NT2/D1 (cell line): ENCODE results near the gene SLC30A7.
"Not testable (repeated sequence)": the region's sequence is repeated elsewhere in the genome, so short reads cannot be mapped to it uniquely, and the experiment has no call there.

Experiments
- DNase-seq: peaks from one replicate; pipeline ENCODE4 v3.0.0-alpha.2; 2011; ENCODE audit warnings: low read depth, low spot score
- H3K27me3 ChIP-seq: 2 replicates; pipeline ENCODE4 v1.6.0; 2011; ENCODE audit warnings: mild to moderate bottlenecking; ENCODE audit not compliant: insufficient read length, insufficient read depth
- H3K36me3 ChIP-seq: 2 replicates; pipeline ENCODE4 v1.6.1; 2011; ENCODE audit warnings: mild to moderate bottlenecking, low read length, mixed read lengths; ENCODE audit not compliant: insufficient read depth, insufficient read length
- H3K4me1 ChIP-seq: 2 replicates; pipeline ENCODE4 v1.5.1; 2011; ENCODE audit not compliant: insufficient read depth, insufficient read length
- H3K4me3 ChIP-seq: 2 replicates; pipeline ENCODE4 v1.5.1; 2011; ENCODE audit warnings: low read depth; ENCODE audit not compliant: insufficient read length
- H3K9ac ChIP-seq: 2 replicates; pipeline ENCODE4 v1.6.0; 2011; ENCODE audit warnings: low read depth; ENCODE audit not compliant: insufficient read length
- H3K9me3 ChIP-seq: 2 replicates; pipeline ENCODE4 v1.5.1; 2011; ENCODE audit warnings: mild to moderate bottlenecking, low read length; ENCODE audit not compliant: insufficient read depth
- SUZ12 ChIP-seq: IDR thresholded peaks from 2 replicates; pipeline ENCODE4 v1.6.1; 2011; ENCODE audit not compliant: insufficient read length, insufficient read depth; ENCODE audit errors: extremely low read depth
- YY1 ChIP-seq: IDR thresholded peaks from 2 replicates; pipeline ENCODE4 v1.6.1; 2011; ENCODE audit not compliant: insufficient read length, insufficient read depth
- ZNF274 ChIP-seq: IDR thresholded peaks from 2 replicates; pipeline ENCODE4 v1.6.1; 2011; ENCODE audit warnings: mild to moderate bottlenecking, low read depth, low read length

The SLC30A7 gene

DNA sequence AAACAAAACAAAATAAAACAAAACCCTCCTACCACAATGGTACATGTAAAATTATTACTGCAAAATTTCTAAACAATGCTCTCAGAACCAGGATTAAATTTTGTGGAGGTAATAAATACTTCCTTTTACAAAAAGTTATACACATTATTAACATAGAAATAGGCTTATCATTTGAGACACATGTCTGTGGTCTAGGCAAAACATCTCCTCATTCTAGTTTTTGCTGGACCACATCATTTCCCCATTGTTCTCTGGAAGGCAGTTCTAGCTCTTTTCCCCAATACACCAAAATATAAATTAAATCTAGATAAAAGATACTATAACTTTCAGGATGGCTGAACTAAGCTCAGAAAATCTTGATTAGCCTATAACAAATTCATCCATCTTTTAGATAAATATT, 19.6 kb upstream of the SLC30A7 start:
- H3K36me3 ChIP-seq = peaks cover 16% of the 10 kb centered on the region
- H3K4me3 ChIP-seq = no peak overlapping the region
- TF ChIP-seq YY1 = no peak
- no peak for TF ChIP-seq ZNF274
- no peak for TF ChIP-seq SUZ12
- H3K9me3 ChIP-seq = no peaks in the 10 kb centered on the region
- no peaks in the 10 kb centered on the region for H3K27me3 ChIP-seq
- no peak overlapping the region for H3K9ac ChIP-seq
- no peaks in the 10 kb centered on the region for H3K4me1 ChIP-seq
- no peak for DNase-seq

DNA sequence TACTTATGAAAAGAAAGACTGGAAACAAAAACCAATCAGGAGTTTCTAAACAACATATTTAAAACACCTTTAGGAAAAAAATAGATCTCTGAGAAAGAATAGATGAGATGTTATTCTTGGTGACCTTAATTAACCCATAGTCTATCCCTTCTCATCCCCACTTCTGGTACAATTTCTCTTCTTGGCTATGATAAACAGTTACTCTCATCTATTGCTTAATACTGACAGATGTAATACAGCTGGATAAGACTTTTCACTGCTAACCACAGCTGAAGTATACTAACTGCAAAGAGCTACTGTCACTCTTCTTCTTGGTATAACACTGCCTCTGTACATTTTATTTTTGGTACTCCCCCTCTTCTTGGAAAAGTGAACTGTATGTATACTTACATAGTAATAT, 16.5 kb upstream of the SLC30A7 start:
- Histone ChIP-seq H3K4me3 (no peak overlapping the region), H3K9ac (no peak overlapping the region), H3K36me3 (peaks cover 11% of the 10 kb centered on the region), H3K9me3 (no peaks in the 10 kb centered on the region), H3K4me1 (no peaks in the 10 kb centered on the region), H3K27me3 (no peaks in the 10 kb centered on the region)
- no peak for TF ChIP-seq ZNF274
- no peak for TF ChIP-seq YY1
- no peak for TF ChIP-seq SUZ12
- DNase-seq = no peak

DNA sequence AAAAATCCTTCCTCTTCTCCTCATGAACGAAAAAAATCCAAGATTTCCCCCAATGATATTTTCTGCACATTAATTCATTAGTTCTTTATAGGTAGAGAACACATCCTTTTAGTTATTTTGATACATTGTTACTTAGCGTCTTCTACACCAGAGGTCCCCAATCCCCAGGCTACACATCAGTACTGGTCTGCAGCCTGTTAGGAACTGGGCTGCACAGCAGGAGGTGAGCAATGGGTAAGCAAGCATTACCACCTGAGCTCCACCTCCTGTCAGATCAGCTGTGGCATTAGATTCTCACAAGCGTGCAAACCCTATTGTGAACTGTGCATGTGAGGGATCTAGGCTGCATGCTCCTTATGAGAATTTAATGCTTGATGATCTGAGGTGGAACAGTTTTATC, 14.2 kb upstream of the SLC30A7 start:
- DNase-seq = no peak
- Histone ChIP-seq H3K9me3 (no peaks in the 10 kb centered on the region), H3K27me3 (no peaks in the 10 kb centered on the region), H3K9ac (no peak overlapping the region), H3K4me1 (no peaks in the 10 kb centered on the region), H3K4me3 (no peak overlapping the region), H3K36me3 (peaks cover 26% of the 10 kb centered on the region)
- TF ChIP-seq SUZ12 (no peak), YY1 (no peak)

DNA sequence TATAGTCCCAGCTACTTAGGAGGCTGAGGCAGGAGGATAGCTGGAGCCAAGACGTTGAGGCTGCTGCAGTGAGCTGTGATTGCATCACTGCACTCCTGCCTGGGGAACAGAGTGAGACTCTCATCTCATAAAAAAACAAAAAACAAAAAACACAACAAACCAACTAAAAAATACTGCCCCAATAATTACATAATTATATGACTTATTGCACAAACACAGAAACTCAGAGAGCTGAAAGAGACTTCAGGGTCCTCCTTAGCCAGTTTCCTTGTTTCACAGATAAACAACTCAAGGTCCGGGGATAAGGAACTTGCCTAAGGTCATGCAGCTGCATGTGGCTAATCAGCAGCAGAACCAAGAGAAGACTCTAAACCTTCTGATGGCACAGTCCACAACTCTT, 13.2 kb upstream of the SLC30A7 start:
- no peaks in the 10 kb centered on the region for H3K4me1 ChIP-seq
- no peak for DNase-seq
- no peak overlapping the region for H3K9ac ChIP-seq
- peaks cover 24% of the 10 kb centered on the region for H3K36me3 ChIP-seq
- no peak overlapping the region for H3K4me3 ChIP-seq
- H3K9me3 ChIP-seq = no peaks in the 10 kb centered on the region
- no peak for TF ChIP-seq YY1
- TF ChIP-seq SUZ12 = no peak
- no peak for TF ChIP-seq ZNF274
- no peaks in the 10 kb centered on the region for H3K27me3 ChIP-seq

DNA sequence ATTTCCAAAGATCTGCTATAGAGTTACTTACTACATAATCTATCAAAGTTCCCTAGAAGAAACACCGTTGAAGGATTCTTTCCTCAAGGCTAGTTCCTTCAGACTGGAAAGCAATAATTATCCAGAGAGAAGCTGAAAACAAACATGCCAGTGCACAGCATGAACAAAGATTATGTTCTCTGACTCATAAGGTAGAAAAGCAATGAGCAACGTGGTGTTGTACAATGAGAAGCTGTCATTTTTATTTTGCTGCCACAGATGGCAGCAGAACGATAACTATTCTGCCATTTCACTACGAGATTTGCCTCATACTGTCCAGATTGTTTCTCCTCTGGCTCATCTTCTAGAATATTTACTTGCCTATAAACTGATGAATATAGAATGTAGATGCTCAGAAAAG, 11.9 kb upstream of the SLC30A7 start:
- no peak overlapping the region for H3K9ac ChIP-seq
- H3K27me3 ChIP-seq = no peaks in the 10 kb centered on the region
- DNase-seq = no peak
- H3K9me3 ChIP-seq = peaks cover 12% of the 10 kb centered on the region
- no peaks in the 10 kb centered on the region for H3K4me1 ChIP-seq
- TF ChIP-seq YY1 (no peak), ZNF274 (no peak)
- H3K36me3 ChIP-seq = peaks cover 30% of the 10 kb centered on the region
- H3K4me3 ChIP-seq = no peak overlapping the region

DNA sequence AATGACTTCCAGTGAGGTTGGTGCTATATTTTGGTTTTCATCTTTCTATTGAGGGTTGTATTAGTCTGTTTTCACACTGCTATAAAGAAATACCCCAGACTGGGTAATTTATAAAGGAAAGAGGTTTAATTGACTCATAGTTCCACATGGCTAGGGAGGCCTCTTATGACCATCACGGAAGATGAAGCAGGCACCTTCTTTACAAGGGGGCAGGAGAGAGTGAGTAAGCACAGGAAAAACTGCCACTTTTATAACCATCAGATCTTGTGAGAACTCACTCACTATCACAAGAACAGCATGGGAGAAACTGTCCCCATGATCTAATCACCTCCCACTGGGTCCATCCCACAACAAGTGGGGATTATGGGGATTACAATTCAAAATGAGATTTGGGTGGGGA, 6.9 kb upstream of the SLC30A7 start:
- Histone ChIP-seq H3K36me3 (peaks cover 49% of the 10 kb centered on the region), H3K9me3 (peaks cover 51% of the 10 kb centered on the region)
- H3K9ac ChIP-seq, DNase-seq, H3K4me3 ChIP-seq, H3K27me3 ChIP-seq, H3K4me1 ChIP-seq: not testable (repeated sequence)

DNA sequence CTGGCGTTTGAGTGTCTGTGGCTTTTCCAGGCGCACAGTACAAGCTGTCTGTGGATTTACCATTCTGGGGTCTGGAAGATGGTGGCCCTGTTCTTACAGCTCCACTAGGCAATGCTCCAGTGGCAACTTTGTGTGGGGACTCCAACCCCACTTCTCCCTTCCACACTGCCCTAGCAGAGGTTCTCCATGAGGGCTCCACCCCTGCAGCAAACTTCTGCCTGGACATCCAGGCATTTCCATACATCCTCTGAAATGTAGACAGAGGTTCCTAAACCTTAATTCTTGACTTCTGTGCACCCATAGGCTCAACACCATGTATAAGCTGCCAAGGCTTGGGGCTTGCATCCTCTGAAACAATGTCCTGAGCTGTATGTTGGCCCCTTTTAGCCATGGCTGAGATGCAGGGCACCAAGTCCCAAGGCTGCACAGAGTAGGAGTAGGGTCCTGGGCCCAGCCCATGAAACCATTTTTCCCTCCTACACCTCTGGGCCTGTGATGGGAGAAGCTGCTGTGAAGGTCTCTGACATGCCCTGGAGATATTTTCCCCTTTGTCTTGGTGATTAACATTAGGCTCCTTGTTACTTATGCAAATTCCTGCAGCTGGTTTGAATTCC, 5.9 kb upstream of the SLC30A7 start:
- H3K4me1 ChIP-seq, H3K4me3 ChIP-seq, DNase-seq, H3K27me3 ChIP-seq, H3K9ac ChIP-seq: not testable (repeated sequence)
- peaks cover 47% of the 10 kb centered on the region for H3K36me3 ChIP-seq
- peaks cover 51% of the 10 kb centered on the region for H3K9me3 ChIP-seq

DNA sequence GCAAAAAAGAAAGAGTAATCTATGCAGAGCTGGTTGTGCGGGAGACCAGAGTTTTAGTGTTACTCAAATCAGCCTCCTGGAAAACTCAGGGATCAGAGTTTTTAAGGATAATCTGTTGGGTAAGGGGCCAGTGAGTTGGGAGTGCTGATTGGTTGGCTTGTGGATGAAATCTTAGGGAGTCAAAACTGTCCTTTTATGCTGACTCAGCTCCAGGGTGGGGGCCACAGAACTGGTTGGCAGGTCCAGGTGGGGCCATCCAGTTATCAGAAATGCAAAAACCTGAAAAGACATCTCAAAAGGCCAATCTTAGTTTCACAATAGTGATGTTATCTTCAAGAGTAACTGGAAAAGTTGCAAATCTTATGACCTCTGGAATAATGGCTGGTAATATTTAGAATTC, 4.5 kb upstream of the SLC30A7 start:
- Histone ChIP-seq H3K4me3 (no peak overlapping the region), H3K9me3 (peaks cover 51% of the 10 kb centered on the region), H3K36me3 (peaks cover 37% of the 10 kb centered on the region), H3K9ac (no peak overlapping the region), H3K27me3 (no peaks in the 10 kb centered on the region), H3K4me1 (no peaks in the 10 kb centered on the region)
- DNase-seq = no peak
- TF ChIP-seq SUZ12 (no peak), YY1 (no peak), ZNF274 (no peak)
